K562 (cell line): Measurements from ENCODE around the gene TCF19. TPM values are rescaled to one million over a fixed set of nuclear protein-coding genes. Genes with fewer than 3 reads are reported as not detected.

Experiments
- ATF2 ChIP-seq: sonication (generic); formaldehyde crosslinking; IDR thresholded peaks from 2 replicates; pipeline ENCODE4 v1.8.1; 2022; ENCODE audit warnings: missing genetic modification reagents
- ETV5 ChIP-seq: sonication (generic); formaldehyde crosslinking; IDR thresholded peaks from 2 replicates; pipeline ENCODE4 v1.4.0; 2020; ENCODE audit warnings: low read depth, mild to moderate bottlenecking, missing genetic modification reagents
- FOXK2 ChIP-seq, 2 experiments: fragments of 450-650 bp; IDR thresholded peaks in 1 of 2; conservative IDR thresholded peaks in 1 of 2; 2 replicates each; pipeline ENCODE4 v1.6.1; 2016; ENCODE audit warnings: low read depth in 2 of 2, mild to moderate bottlenecking in 1 of 2
- GATAD2A ChIP-seq: fragments of 450-650 bp; IDR thresholded peaks from 2 replicates; pipeline ENCODE4 v1.6.1; 2017
- HDAC1 ChIP-seq, 2 experiments: fragments of 450-650 bp; IDR thresholded peaks; 2 replicates each; pipeline ENCODE4 v1.6.1; 2016 to 2017; ENCODE audit warnings: inconsistent platforms in 1 of 2, mild to moderate bottlenecking in 1 of 2, moderate library complexity in 1 of 2
- NRF1 ChIP-seq, 2 experiments: fragments of 450-650 bp; IDR thresholded peaks in 1 of 2; conservative IDR thresholded peaks in 1 of 2; 2 replicates each; pipeline ENCODE4 v1.6.1; 2014; ENCODE audit warnings: mild to moderate bottlenecking in 2 of 2
- SPI1 ChIP-seq: IDR thresholded peaks from 2 replicates; pipeline ENCODE4 v1.6.1; 2011; ENCODE audit warnings: low read depth, low read length, control low read depth, borderline replicate concordance
- ZNF57 ChIP-seq: fragments of 450-650 bp; formaldehyde crosslinking; IDR thresholded peaks from 2 replicates; pipeline ENCODE4 v1.4.0; 2020; ENCODE audit warnings: mild to moderate bottlenecking, moderate library complexity
- ZNF609 ChIP-seq: sonication (generic); formaldehyde crosslinking; IDR thresholded peaks from 2 replicates; pipeline ENCODE4 v1.8.1; 2023; ENCODE audit warnings: missing genetic modification reagents, mild to moderate bottlenecking, borderline replicate concordance
- polyA plus RNA-seq, 8 experiments: library from polyadenylated mRNA; depleted of rRNA in 4 of 8; stranded (reverse) in 5 of 8; unstranded in 3 of 8; fragments of >200 nt; fragmentation: Nextera tagmentation in 2 of 8; fragmentation: Illumina TruSeq in 1 of 8; extraction: Ambion mirVana in 2 of 8; extraction: Trizol in 1 of 8; gene quantifications; 2 replicates each; pipeline versions ENCODE4 v1.2.1 to v1.2.3, GENCODE V29; 2011 to 2014; ENCODE audit warnings: inconsistent platforms in 1 of 8, missing spikeins in 1 of 8
- total RNA-seq, 7 experiments: library from RNA; depleted of rRNA in 6 of 7; stranded (reverse); fragments of >200 nt in 6 of 7; fragmentation: Illumina TruSeq in 2 of 7; extraction: Trizol in 2 of 7; gene quantifications; 2 replicates each; pipeline versions ENCODE4 v1.2.1 to v1.2.3, GENCODE V29; 2011 to 2021; ENCODE audit warnings: low replicate concordance in 1 of 7
- TF ChIP-seq, protein P1 (sequence below): fragments of 450-650 bp; IDR thresholded peaks from 2 replicates; pipeline ENCODE4 v1.6.1; 2017; ENCODE audit warnings: antibody characterized with exemption
- TF ChIP-seq, protein P2 (sequence below): fragments of 450-650 bp; IDR thresholded peaks from 2 replicates; pipeline ENCODE4 v1.7.0; 2016; ENCODE audit warnings: borderline replicate concordance
- TF ChIP-seq, protein P3 (sequence below): sonication (generic); formaldehyde crosslinking; IDR thresholded peaks from 2 replicates; pipeline ENCODE4 v1.8.1; 2023; ENCODE audit warnings: mild to moderate bottlenecking, missing genetic modification reagents
- TF ChIP-seq, protein P4 (sequence below): fragments of 450-650 bp; formaldehyde crosslinking; IDR thresholded peaks from 2 replicates; pipeline ENCODE4 v1.4.0; 2020; ENCODE audit warnings: mild to moderate bottlenecking, moderate library complexity

The TCF19 gene
- total and polyA plus RNA-seq, 9 of the 15 experiments (the other 6 are each of a cell fraction or from before 2014, with no cell fraction given), result 4.2 to 42.5 (median 25.7) TPM

DNA sequence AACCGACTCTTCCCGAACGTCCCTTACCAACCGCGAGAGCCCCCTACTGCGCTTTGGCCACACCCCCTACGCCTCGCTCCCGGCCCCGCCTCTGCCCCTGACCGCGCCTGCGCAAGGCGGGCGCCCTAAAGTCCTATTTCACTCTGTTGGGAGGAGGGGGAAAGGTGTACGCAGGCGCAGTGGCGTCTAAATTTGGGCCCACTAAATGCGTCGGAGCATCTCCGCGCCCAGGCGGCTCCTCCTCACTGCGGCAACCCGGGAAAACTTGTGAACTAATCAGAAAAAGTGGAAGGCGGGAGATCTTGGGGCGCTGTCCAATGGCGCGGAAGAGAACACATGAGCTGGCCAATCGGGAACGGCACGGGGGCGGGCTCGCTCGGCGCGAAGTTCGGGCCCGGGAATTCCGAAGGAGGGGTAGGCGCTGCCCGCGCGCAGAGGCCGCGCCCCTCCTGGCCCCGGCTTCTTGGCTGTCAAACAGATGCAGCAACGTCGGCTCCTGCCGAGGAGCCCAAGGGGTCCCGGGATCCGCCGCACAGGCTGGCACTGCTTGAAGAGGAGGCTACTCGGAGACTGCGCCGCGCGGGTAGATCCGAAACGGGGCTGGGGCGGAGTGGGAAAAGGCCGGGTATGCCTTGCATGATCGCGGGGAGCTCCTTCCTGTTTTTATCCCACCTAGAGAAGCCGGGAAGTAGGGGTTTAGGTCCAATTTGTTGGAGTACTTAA is at the start of gene TCF19 (continued):
- TF ChIP-seq, protein P1, sequence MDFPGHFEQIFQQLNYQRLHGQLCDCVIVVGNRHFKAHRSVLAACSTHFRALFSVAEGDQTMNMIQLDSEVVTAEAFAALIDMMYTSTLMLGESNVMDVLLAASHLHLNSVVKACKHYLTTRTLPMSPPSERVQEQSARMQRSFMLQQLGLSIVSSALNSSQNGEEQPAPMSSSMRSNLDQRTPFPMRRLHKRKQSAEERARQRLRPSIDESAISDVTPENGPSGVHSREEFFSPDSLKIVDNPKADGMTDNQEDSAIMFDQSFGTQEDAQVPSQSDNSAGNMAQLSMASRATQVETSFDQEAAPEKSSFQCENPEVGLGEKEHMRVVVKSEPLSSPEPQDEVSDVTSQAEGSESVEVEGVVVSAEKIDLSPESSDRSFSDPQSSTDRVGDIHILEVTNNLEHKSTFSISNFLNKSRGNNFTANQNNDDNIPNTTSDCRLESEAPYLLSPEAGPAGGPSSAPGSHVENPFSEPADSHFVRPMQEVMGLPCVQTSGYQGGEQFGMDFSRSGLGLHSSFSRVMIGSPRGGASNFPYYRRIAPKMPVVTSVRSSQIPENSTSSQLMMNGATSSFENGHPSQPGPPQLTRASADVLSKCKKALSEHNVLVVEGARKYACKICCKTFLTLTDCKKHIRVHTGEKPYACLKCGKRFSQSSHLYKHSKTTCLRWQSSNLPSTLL, result no peak
- no peak for TF ChIP-seq GATAD2A
- TF ChIP-seq SPI1, result no peak
- TF ChIP-seq HDAC1 (IDR thresholded peaks at IDR 0.05), result peak in 1 of 2 experiments; percentile 94; a peak in 2 of 4 replicates
- TF ChIP-seq, protein P2, sequence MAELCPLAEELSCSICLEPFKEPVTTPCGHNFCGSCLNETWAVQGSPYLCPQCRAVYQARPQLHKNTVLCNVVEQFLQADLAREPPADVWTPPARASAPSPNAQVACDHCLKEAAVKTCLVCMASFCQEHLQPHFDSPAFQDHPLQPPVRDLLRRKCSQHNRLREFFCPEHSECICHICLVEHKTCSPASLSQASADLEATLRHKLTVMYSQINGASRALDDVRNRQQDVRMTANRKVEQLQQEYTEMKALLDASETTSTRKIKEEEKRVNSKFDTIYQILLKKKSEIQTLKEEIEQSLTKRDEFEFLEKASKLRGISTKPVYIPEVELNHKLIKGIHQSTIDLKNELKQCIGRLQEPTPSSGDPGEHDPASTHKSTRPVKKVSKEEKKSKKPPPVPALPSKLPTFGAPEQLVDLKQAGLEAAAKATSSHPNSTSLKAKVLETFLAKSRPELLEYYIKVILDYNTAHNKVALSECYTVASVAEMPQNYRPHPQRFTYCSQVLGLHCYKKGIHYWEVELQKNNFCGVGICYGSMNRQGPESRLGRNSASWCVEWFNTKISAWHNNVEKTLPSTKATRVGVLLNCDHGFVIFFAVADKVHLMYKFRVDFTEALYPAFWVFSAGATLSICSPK, result 0 out of 2 replicates have a peak, but pooled peaks have one; percentile 70
- TF ChIP-seq, protein P3, sequence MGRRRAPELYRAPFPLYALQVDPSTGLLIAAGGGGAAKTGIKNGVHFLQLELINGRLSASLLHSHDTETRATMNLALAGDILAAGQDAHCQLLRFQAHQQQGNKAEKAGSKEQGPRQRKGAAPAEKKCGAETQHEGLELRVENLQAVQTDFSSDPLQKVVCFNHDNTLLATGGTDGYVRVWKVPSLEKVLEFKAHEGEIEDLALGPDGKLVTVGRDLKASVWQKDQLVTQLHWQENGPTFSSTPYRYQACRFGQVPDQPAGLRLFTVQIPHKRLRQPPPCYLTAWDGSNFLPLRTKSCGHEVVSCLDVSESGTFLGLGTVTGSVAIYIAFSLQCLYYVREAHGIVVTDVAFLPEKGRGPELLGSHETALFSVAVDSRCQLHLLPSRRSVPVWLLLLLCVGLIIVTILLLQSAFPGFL (CRISPR knock-in tag), result no peak
- no peak; a peak in 1 of 4 replicates for TF ChIP-seq FOXK2 (conservative IDR thresholded peaks at IDR 0.05 in 1 of 2, IDR thresholded peaks at IDR 0.05 in 1 of 2; ENCODE audit: low read depth in 2 of 2)
- TF ChIP-seq ZNF609 (CRISPR knock-in tag), result no peak
- TF ChIP-seq, protein P4, sequence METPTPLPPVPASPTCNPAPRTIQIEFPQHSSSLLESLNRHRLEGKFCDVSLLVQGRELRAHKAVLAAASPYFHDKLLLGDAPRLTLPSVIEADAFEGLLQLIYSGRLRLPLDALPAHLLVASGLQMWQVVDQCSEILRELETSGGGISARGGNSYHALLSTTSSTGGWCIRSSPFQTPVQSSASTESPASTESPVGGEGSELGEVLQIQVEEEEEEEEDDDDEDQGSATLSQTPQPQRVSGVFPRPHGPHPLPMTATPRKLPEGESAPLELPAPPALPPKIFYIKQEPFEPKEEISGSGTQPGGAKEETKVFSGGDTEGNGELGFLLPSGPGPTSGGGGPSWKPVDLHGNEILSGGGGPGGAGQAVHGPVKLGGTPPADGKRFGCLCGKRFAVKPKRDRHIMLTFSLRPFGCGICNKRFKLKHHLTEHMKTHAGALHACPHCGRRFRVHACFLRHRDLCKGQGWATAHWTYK (CRISPR knock-in tag), result no peak
- TF ChIP-seq NRF1 (conservative IDR thresholded peaks at IDR 0.05 in 1 of 2, IDR thresholded peaks at IDR 0.05 in 1 of 2), result peak; percentile 99
- TF ChIP-seq ZNF57 (CRISPR knock-in tag), result no peak
- TF ChIP-seq ATF2, result no peak
- no peak for TF ChIP-seq ETV5
